ENCODE measurements around the gene KIAA0753. TPM values are rescaled to one million over a fixed set of nuclear protein-coding genes. Genes with fewer than 3 reads are reported as not detected.

KIAA0753 gene
- total and polyA plus RNA-seq, 2 of the 4 experiments (the other 2 are of a cell fraction), result 10.2 to 17.6 TPM

- no CpG with 5 or more reads among the region's 3 CpGs for WGBS, 2 experiments (ENCODE audit: extremely low coverage in 2 of 2, insufficient read length in 1 of 2)
- Histone ChIP-seq H3K56ac (ENCODE audit: extremely low read depth, insufficient read depth, low read length) (peak overlapping the region; percentile 59; the same call in 1 of the 2 replicates), H2AK5ac (ENCODE audit: low read depth, low read length) (peak overlapping the region; percentile 90), H2BK20ac (ENCODE audit: low read depth, low read length) (peak overlapping the region; percentile 92; the same call in 1 of the 2 replicates), H2BK15ac (ENCODE audit: low read depth, low read length) (peak overlapping the region; percentile 79; the same call in 2 of the 3 replicates), H3K23ac (ENCODE audit: low read depth, low read length) (peak overlapping the region; percentile 90), H3K18ac (ENCODE audit: low read depth, low read length) (peak overlapping the region; percentile 94; the same call in 1 of the 2 replicates), H3K4me2 (ENCODE audit: low read depth, low read length) (peak overlapping the region; percentile 62; the same call in 1 of the 2 replicates), H3K79me1 (ENCODE audit: low read depth in 1 of 2, low read length in 2 of 2) (peaks cover 12 to 35% of the 10 kb centered on the region in 2 experiments), H4K91ac (ENCODE audit: insufficient read depth, low read depth, low read length) (peak overlapping the region; percentile 77; the same call in 1 of the 2 replicates), H4K20me1 (ENCODE audit: insufficient read depth, low read length) (peaks cover 4% of the 10 kb centered on the region; the same call in 1 of the 2 replicates), H3K27me3 (ENCODE audit: control insufficient read depth, insufficient read depth, low read length) (no peaks in the 10 kb centered on the region), H3K4me3 (ENCODE audit: insufficient read depth, low read depth, low read length) (no peak overlapping the region), H2AK9ac (replicated peaks; ENCODE audit: low read depth, low read length, poor library complexity) (no peak overlapping the region), H4K8ac (ENCODE audit: low read depth in 2 of 2, low read length in 2 of 2) (peak overlapping the region in 1 of 2 experiments; percentile 84; a peak in 2 of 4 replicates), H3K4me1 (ENCODE audit: control insufficient read depth, insufficient read depth, low read length) (peaks cover 12% of the 10 kb centered on the region), H3K9me1 (ENCODE audit: insufficient read depth, low read length) (peaks cover 3% of the 10 kb centered on the region), H3K27ac (ENCODE audit: insufficient read depth, low read length) (peak overlapping the region; percentile 78; the same call in 1 of the 2 replicates), H3K9me3 (ENCODE audit: control insufficient read depth, insufficient read depth, low read length) (no peaks in the 10 kb centered on the region), H4K5ac (ENCODE audit: low read depth, low read length) (peak overlapping the region; percentile 71), H2BK5ac (ENCODE audit: low read depth, low read length, poor library complexity, severe bottlenecking) (peak overlapping the region; percentile 95), H3K36me3 (ENCODE audit: control insufficient read depth, insufficient read depth, low read length) (peaks cover 29% of the 10 kb centered on the region), H3K9ac (ENCODE audit: low read depth, low read length) (0 out of 2 replicates have a peak overlapping the region, but pooled peaks have one; percentile 1), H3K4ac (ENCODE audit: low read depth, low read length) (peak overlapping the region; percentile 93), H2BK120ac (ENCODE audit: low read depth, low read length) (peak overlapping the region; percentile 95), H2AFZ (replicated peaks; ENCODE audit: low read length, poor library complexity) (no peak overlapping the region), H3K14ac (replicated peaks; ENCODE audit: low read depth, low read length) (peak overlapping the region; percentile 91)
- intact Hi-C loops (cut with micrococcal nuclease) (no loop called here), dilution Hi-C loops (cut with HindIII; ENCODE audit: low sequenced_read_pairs, unreplicated experiment) (no loop called here), in situ Hi-C loops (cut with MboI; ENCODE audit: low sequenced_read_pairs) (no loop called here)
- ChIA-PET CTCF (interaction anchor here (0.9 to 1.1 kb wide), 2 partner anchors 16 to 398 kb away, joined by 3 read pairs; no protein-coding TSS in a partner anchor), POLR2A (ENCODE audit: unreplicated experiment) (no interaction called here)
- BruUV-seq (replicated peaks), result no TSS peak
- TF ChIP-seq RAD21 (IDR thresholded peaks at IDR 0.05; ENCODE audit: low read length), result no peak
- TF ChIP-seq, protein P1, sequence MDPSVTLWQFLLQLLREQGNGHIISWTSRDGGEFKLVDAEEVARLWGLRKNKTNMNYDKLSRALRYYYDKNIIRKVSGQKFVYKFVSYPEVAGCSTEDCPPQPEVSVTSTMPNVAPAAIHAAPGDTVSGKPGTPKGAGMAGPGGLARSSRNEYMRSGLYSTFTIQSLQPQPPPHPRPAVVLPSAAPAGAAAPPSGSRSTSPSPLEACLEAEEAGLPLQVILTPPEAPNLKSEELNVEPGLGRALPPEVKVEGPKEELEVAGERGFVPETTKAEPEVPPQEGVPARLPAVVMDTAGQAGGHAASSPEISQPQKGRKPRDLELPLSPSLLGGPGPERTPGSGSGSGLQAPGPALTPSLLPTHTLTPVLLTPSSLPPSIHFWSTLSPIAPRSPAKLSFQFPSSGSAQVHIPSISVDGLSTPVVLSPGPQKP (IDR thresholded peaks at IDR 0.05; ENCODE audit: borderline replicate concordance, low read depth, low read length), result no peak
- DNase-seq (peak; percentile 68), ATAC-seq (ENCODE audit: low read depth) (peak; percentile 62)
Observed at GRCh38 chr17:6623941-6624340, 16.6 kb downstream of the KIAA0753 start.
